Islet precursor cell (in vitro differentiated cells): ENCODE results near the gene KCNJ15.

Experiments used
- DNase-seq: peaks from one replicate; pipeline ENCODE4 v3.0.0-alpha.2; 2018

The KCNJ15 gene

DNA sequence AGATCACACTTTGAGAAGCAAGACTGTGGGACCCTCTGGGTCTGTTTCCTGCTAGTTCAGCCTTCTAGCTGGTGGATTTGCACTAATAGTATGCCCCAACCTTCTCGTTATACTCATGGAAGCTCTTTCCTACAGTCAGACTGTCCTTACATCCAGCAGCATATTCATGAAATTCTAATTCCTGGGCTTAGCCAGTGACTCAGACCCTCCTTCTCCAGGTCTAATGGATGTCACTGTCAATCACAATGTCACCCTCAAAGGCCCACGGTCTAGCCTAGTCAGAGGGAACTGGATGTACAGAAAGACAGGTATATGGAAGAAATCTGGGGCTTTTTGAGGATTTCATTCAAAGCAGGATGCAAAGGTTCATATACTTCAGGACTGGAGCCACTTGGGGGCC, 72.4 kb downstream of the KCNJ15 start:
- no peak for DNase-seq

DNA sequence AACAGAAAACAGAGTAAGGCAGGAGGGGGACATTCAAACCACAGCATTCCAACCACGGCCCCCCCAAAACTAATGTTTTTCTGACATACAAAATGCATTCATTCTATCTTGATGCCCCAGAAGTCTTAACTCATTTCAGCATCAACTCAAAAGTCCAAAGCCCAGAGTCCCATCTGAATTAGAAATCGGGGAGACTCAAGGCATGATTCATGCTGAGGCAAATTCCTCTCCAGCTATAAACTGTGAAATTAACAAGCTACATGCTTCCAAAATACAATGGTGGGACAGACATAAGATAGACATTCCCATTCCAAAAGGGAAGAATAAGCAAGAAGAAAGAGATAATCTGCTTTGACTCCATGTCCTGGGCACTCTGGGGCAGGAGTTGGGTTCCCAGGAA, 73.9 kb downstream of the KCNJ15 start:
- DNase-seq, result peak; percentile 1

DNA sequence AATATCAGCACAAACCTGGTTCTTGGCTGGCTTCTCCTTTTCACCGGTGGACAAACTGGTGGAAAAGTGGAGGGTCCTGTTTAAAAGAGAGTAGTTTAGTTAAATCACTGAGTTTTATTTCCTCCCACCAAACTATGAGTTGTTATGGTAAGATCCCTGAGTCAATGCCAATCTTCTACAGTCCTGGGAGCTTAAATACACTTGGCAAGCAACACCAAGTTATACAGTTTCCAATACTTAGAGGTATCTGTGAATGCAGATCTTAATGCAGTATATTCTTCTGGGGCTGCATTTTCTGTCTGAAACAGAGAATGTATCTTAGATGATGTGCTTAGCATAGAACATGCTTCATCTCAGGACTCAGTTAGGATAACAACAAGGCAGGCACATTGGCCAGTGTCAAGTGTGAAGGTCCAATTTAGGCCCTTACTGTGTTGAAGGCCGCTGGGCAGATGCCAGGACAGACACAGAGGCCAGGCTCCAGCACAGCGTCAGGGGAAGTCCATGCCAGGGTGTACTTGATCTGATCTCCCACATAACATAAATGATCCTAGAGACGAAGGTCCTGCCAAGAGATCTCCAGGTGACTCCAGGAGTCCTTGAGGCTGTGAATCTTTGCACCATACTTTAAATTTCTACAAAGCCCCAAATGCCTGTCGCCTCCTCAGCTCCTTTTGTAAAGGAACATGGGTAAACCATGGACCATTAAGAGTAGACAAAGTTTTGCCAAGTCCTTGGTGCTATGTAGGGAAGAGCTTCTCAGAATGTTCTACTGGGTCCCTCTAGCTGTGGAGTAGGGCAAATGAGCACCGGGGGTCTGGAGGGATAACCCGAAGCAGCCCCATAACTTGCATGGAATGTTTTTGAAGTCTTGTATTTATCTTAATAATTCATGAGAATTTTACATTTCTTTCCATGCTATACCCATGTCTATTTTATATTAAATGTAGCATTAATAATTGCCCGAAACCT, 76.8 kb downstream of the KCNJ15 start:
- peak; percentile 31 for DNase-seq

DNA sequence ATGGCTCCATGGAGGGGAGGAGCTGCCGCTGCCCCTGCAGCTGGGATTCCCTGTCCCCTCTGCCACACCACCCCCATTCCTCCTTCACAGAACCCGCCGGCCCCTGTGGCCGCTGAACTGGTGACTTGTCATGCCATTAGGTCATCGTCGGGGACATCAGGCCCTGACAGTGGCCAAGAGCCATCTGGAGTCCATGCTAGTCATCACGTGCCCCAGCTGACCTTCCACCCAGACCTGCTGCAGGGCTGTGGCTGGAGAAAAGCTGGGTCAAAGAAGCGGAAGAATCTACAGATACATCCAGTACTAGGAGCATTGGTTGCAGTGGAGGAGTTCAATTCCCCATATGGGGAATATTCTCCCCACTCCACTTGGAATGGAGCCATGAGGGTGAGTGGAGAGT, 78.1 kb downstream of the KCNJ15 start:
- DNase-seq, result no peak

DNA sequence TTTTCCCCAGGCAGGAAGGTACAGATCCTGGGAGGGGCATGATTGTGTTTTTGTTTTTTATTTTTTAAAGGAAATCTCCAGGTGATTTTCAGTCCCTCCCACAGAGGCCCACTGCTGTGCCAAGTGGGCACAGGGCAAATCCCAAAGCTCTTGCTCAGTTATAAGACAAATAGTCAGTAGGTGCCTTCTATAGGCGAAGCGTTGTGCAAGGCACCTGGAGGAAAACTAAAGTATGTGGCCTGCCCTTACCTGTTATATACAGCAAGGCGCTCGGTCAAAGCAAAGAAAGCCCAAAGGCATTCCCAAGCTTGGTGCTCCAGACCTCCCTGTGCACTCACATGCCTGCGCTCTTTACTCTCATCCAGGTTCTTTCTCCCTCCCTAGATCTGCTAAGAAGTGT, 81.0 kb downstream of the KCNJ15 start:
- peak; percentile 10 for DNase-seq

DNA sequence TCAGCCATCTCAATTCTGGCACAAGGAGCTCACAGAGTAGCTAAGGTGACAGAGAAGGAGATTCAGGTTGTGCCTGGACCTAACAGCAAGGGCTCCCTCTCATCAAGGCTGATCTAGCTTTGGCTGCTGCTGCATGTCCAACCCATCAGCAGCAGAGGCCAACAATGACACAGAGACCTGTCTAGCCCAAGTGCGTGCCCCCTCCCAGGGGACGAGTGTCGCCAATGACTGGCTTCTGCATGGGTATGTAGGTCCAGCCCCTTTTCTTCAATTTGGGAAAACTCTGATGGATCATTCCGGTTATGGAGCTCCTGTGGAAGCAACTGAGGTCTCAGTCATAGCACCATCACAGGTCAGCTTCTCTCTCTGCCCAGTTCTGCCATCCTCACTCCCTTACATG, 83.3 kb downstream of the KCNJ15 start:
- peak; percentile 18 for DNase-seq

DNA sequence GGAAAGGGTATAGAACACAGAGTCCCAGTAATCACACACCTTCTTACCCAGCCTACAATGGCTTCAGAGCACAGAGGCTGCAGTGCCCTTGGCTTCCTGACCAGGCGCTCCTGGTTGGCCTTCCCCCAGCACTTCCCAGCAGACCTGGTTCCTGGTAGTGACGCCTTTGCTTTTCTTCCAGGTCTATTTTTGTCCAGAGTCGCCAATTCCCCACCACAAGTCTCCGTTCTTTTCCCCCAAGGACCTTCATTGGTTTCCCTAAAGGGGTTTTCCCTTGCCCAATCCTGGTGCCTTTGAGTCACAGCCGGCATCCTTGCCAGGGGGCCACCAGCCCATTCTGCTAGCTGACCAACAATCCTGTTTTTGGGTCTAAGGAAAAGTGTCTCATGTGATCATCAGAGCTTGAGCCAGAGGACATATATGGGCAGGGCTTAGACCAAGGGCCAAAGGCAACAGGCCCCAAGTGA, 84.8 kb downstream of the KCNJ15 start:
- DNase-seq, result no peak

DNA sequence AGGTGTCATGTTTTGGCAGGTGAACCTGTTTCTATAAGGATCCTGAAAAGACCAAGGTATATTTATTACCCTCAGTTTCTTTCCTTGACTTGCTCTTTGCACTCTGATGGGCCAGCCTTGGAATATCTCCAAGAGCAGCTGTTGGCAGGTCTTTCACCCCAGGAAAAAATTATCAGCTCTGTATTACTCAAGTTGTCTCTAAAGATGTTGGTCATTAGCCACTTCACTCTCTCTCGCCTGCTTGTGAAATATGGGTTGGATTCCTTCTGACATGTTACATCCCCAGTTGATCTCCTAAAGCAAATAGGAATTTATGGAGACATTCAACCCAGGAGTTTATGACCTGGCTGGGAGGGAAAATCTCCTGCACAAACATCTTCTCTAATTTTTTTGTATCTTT, 85.9 kb downstream of the KCNJ15 start:
- no peak for DNase-seq

DNA sequence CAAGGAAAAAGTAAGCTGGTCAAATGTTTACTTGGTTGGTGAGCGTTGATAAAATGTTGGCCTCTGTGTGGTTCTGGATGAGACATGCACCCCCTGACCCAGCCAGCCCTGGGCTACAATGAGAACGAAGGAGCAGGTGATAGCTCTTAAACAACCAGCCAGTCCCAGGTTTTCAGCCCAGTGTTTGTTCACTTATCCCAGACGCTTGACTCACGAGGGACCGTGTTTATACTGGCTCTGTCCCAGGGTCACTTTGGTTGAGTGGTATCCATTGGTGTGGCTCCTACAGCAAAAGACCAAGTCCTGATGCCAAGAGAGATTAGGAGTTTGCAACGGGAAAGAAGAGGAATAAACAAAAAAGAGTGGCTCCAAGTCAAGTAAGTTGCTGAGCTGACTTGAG, 86.9 kb downstream of the KCNJ15 start:
- no peak for DNase-seq

DNA sequence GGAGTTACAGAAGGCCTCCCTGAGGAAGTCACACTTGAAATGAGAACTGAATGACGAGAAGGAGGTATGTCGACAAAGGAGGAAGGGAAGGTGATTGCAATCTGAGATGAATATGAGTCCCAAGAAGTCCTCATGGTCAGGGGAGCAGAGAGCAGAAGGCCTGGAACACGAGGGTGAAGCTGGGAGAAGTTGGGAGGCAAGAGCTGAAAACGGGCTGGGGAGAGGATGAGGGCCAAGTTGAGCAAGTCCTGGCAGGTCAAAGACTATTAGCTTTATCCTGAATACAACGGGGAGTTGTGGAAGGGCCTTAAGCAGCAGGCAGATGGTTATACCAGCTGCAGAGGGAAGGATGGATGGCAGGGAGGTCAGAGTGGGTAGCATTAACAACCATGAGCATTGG, 89.5 kb downstream of the KCNJ15 start:
- DNase-seq, result peak; percentile 19

DNA sequence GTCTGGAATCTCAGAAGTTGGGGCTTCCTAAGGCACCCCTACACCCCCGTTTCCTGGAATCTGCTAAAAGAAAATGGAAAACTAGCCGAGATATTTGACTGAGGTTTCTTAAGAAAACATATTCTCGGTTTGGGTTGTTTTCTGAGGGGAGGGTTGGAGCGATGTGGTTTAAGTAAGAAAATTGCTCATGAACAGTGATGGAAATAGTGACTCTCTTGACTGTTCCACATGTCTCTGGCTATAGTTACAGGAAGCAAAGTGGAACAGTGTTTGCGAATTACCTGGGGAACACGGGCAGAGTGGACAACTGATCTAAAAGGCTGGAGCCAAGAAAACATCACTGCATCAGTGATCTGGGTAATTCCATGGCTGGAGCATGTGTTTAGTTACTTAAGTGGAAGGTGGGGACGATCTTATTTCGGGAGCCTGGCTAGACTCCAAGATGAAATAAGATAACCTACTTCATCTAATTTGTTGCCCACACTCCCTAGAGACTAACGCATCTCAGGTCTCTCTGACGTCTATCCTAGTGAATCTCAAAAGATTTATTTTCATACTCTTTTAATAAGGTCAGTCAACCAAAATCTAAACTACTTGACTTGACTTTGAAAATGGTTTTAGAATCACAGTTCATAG, 92.4 kb downstream of the KCNJ15 start:
- DNase-seq, result peak; percentile 12

DNA sequence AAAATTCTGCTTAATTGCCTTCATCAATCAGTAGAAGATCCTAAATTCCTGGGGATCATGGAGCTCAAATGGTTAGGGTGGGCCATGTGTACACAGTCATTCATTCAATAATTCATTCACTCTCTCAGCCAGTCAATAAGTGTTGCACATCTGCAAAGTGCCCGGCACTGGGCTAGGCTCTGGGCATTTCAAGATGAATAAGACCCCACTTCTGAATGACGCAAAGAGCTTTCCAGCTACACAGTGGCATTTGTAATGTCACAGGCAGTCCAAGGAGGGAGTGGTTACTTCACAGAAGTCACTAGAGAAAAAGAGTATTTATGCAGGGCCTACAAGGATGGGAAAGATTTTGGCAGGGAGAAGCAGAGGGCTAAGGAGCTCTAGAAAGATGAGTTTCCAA, 93.2 kb downstream of the KCNJ15 start:
- peak; percentile 22 for DNase-seq

DNA sequence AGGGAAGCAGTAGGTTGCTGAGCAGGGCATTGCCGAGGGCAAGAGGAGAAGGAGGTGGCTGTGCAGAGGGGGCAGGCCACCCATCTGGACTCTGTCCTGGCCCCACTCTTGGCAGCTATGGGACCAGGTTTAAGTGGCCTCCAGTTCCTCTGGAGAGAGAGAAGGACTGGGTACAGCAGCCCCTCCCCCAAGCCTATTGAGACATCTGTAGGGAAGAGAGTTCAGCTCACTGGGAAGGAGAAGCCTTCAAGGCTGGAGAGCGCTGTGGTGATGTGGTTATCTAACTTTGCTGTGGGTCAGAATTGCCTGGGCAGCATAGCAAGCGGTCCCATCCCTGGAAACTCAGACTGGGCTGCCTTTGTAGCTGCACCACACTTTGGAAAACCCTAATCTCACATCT, 93.9 kb downstream of the KCNJ15 start:
- peak; percentile 37 for DNase-seq

DNA sequence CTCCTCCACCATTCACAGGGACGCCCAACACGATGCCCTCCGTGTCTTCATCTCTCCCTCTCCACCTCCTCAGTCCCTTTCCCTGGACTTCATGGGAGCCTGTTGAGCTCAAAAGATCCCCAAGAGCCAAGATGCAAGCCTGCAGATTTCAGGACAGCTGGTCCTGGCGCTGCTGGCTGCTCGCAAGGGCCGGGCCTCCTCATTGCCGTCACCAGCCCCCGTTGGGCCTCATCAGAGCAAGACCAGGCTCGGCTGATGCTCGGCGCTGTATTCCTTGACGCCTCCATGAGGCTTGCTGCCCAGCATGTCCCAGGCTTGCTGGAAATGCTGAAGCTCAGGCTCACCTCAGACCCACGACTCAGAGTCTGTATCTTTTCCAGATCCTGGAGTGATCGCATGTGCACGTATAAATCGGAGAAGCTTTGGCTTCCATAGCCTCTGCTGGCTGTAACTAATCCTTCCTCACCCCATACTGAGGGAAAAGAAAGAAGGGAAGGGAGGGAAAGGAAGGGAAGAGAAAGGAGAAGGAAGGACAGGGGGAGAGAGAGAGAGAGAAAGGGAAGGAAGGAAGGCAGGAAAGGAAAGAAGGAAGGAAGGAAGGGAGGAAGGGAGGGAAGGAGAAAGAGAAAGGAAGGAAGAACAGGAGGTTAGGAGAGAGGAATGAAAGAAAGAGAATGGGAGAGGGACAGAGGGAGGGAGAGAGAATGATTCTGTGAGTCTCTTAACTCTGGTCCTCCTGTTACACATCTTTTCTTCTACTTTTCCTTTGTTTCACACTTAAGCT, 94.6 kb downstream of the KCNJ15 start:
- DNase-seq, result no peak

DNA sequence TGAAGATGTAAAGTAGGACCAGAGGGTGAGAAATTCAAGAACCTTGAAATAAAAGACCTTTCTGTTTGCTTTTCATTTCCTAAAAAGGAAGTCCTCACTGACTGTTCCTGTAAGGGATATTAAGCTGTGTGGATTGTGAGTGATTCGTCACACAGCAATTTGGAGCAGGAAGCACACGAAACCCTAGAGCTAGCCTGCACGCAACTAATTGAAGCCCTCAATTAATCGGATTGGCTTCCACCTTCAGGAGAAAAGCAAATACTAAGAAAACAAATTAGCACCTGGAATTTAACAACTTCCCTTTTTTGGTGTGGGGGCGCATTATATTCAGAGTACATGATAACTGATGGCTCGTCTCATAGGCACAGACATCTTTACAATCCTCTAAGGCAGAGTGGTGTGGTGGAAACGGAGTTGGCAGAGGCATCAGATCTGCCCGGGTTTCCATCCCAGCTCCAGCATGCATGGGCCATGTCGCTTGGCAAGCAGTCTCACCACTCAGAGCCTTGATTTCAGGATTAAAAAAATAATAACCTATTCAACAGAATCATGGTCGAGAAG, 95.2 kb downstream of the KCNJ15 start:
- peak; percentile 75 for DNase-seq

DNA sequence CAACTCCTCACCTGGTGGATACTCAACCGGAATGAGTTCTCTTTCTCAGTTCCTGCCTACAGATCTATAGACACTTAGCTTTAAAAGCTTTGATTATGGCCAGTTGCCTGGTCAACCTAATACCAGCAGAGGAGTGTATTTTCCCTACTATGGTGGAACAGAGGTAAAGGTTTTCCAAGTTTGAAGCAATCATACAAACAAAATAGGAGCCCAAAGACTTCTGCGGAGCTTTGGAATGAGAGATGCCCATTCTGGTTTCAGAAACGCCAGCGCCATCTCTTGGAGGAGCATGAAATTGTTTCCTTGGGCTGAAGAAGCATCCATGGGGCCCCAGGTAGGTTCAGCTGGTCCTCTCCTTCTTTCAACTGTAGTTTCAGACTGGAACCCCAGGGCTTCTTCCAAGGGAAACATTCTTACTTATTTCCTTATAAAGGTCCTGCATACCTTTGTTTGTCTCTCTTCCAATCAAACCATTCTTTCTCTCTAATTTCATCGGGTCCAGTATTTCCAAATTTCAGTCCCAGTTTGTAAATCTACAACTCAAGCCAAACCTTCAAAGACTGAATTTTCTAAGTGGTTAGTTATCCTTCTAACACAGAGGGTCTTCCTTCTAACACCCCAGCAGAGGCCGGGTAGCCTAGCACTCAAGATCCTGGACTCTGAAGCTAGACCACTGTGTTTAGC, 95.9 kb downstream of the KCNJ15 start:
- DNase-seq, result peak; percentile 70

DNA sequence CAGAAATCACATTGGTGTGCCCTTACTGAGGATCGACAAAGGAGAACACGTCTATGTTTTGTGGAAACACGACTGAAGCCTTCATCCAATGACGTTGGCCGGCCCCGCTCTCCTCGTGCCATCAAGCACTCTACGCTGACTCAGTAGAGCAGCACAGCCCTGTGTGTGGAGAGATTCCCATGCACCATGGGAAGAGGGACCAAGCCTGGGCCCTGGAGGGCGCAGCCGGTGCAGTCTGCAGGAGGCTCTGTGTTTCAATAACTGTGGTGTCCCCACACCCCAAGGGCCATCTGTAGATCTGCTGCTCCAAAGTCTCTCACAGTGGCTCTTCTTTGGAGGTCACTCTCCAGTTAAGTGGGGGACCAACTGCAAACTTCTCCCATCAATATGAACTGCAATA, 97.4 kb downstream of the KCNJ15 start:
- no peak for DNase-seq

DNA sequence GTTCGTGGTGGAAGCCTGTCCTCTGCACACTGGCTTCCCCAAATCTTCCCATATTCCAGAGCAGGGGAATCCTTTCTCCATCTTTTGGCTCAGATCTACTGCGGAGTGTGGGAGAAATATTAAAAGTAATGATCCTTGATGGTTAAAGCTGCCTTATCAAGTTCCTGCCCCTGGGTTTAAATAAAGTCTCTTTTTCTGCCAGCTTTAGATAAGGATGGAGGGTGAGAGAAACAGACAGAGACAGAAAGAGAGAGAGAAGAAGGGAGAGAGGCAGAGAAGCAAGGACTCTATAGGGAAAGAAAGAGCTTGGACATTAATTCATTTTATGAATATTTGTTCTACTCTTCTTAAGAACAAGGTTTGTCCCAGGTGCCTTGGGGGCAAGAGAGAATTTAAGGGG, 98.0 kb downstream of the KCNJ15 start:
- no peak for DNase-seq

DNA sequence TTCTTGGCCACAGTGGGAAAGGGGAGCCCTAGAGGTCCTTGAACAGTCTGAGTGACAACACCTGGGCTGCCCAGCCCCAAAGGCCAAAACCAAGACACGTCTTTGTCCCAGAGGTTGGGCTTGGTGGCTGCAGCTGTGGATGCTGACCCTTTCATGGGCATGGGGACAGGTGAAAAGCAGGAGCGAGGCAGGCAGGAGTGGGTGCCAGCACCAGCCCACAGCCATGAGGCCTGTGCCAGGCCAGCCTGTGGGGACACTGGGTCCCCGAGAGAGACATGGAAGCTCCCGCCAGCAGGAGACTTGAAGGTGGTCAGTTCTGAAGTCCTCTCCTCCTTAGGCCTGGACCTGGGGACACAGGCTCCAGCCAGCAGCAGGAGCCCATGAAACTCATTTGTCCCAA, 98.6 kb downstream of the KCNJ15 start:
- no peak for DNase-seq

DNA sequence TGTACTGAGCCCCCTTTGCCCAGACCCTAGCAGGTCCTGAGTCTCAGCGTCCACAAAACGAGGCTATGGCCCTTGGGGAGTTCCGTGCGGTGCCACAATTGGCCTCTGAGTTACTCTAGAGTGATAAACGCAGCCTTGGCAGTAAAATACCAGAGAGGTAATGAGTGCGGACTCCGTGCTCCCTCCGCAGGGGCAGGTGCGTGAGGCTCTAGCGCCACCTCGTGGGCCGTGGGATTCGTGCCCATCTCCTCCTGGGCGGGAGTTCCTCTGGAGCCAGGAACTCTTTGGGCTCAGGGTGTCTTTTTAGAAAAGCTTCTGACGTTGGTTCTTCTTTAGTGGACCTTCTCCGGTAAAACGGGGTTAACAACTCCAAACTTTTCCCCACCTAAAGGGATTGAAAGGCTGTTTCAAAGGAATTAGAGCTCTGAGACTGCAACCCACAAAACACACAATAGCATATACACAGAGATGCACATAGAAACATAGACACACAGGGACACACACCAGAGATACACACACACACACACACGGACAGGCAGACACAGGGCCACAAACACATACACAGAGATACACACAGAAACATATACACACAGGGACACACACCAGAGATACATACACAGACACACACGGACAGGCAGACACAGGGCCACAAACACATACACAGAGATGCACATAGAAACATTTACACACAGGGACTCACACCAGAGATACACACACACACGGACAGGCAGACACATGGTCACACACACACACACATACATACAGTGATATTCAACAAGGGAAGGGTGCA, 99.4 kb downstream of the KCNJ15 start:
- peak; percentile 87 for DNase-seq
